Testis (tissue), 2 donors: Measurements from ENCODE around the gene CCDC40.

Source experiments
- CTCF ChIP-seq, 3 experiments: fragments of 450-650 bp in 2 of 3; fragments of 200-600 bp in 1 of 3; sonication (generic) in 1 of 3; IDR thresholded peaks; one replicate each; pipeline ENCODE4 v1.5.1; 2016 to 2019; ENCODE audit warnings: antibody characterized with exemption in 3 of 3, mild to moderate bottlenecking in 2 of 3, moderate library complexity in 1 of 3
- POLR2A ChIP-seq: fragments of 450-650 bp; IDR thresholded peaks from one replicate; pipeline ENCODE4 v1.6.1; 2017; ENCODE audit warnings: antibody characterized with exemption, mild to moderate bottlenecking, moderate library complexity

- TF ChIP-seq CTCF (IDR thresholded peaks at IDR 0.05) (no peak), POLR2A (no peak)
These were observed 22.0 kb downstream of the CCDC40 start for GRCh38 chr17:80058311-80058955.
